ENCODE data around the gene LPP.

GRCh38 chr3:188230962-188231361, 77.0 kb downstream of the LPP start:
- TF ChIP-seq SMAD2 (IDR thresholded peaks at IDR 0.05; ENCODE audit: low read depth, low read length): no peak
- TF ChIP-seq E4F1 (CRISPR knock-in tag; IDR thresholded peaks at IDR 0.05; ENCODE audit: borderline replicate concordance): no peak
- TF ChIP-seq MEF2A (IDR thresholded peaks at IDR 0.05; ENCODE audit: control insufficient read depth, low read depth, low read length): no peak
- TF ChIP-seq NR3C1 (CRISPR knock-in tag; IDR thresholded peaks at IDR 0.05): no peak
- no peak for TF ChIP-seq NFRKB (IDR thresholded peaks at IDR 0.05; ENCODE audit: low read depth)
- no peak for TF ChIP-seq CTCF (IDR thresholded peaks at IDR 0.05 in 2 of 3, conservative IDR thresholded peaks at IDR 0.05 in 1 of 3; ENCODE audit: insufficient read depth in 2 of 3, low read depth in 1 of 3, low read length in 3 of 3)
- TF ChIP-seq HCFC1 (IDR thresholded peaks at IDR 0.05; ENCODE audit: low read depth, low read length): no peak
- TF ChIP-seq CUX1 (CRISPR knock-in tag; IDR thresholded peaks at IDR 0.05): no peak

Measured in K562 (cell line).